H1 (cell line): ENCODE measurements around the gene GPR15.

Experiments used
- EP300 ChIP-seq, 2 experiments: IDR thresholded peaks; 1 replicate in 1 of 2; 2 replicates in 1 of 2; pipeline ENCODE4 v1.6.1; 2011 to 2012; ENCODE audit warnings: low read depth in 2 of 2, low read length in 2 of 2, mild to moderate bottlenecking in 2 of 2, borderline replicate concordance in 1 of 2, inconsistent platforms in 1 of 2, moderate library complexity in 1 of 2
- POLR2A ChIP-seq, 2 experiments: IDR thresholded peaks; 1 replicate in 1 of 2; 2 replicates in 1 of 2; pipeline ENCODE4 v1.6.1; 2011; ENCODE audit warnings: low read depth in 2 of 2, low read length in 2 of 2, mild to moderate bottlenecking in 2 of 2; ENCODE audit errors: control extremely low read depth in 1 of 2
- TCF12 ChIP-seq: IDR thresholded peaks from 2 replicates; pipeline ENCODE4 v1.6.1; 2011; ENCODE audit warnings: low read depth, mild to moderate bottlenecking, low read length

- no peak for TF ChIP-seq TCF12
- no peak for TF ChIP-seq EP300 (IDR thresholded peaks at IDR 0.05; ENCODE audit: borderline replicate concordance in 1 of 2, low read depth in 2 of 2, low read length in 2 of 2)
- TF ChIP-seq POLR2A (IDR thresholded peaks at IDR 0.05; ENCODE audit: control extremely low read depth in 1 of 2, low read depth in 2 of 2, low read length in 2 of 2): no peak
These were observed 29.1 kb downstream of the GPR15 start for GRCh38 chr3:98560911-98561310.
